Right atrium auricular region (tissue), 2 donors: ENCODE measurements around the gene FANCG. TPM values are rescaled to one million over a fixed set of nuclear protein-coding genes. Genes with fewer than 3 reads are reported as not detected.

Source experiments
- DNase-seq: peaks from one replicate; pipeline ENCODE4 v3.0.0-alpha.2; 2019; ENCODE audit warnings: low spot score
- H3K27ac ChIP-seq, 2 donors: fragments of 200-600 bp; sonication (generic); 1 replicate in 1 of 2; 2 replicates in 1 of 2; pipeline ENCODE4 v1.5.1; 2016 to 2019
- H3K27me3 ChIP-seq, 2 donors: fragments of 200-600 bp; sonication (generic); one replicate each; pipeline versions ENCODE4 v1.5.1 to v1.6.0; 2017 to 2019
- H3K36me3 ChIP-seq: fragments of 200-600 bp; sonication (generic); one replicate; pipeline ENCODE4 v1.5.1; 2016
- H3K4me1 ChIP-seq, 2 donors: fragments of 200-600 bp; sonication (generic); one replicate each; pipeline versions ENCODE4 v1.5.1 to v1.6.0; 2017 to 2019
- H3K4me3 ChIP-seq, 2 donors: fragments of 200-600 bp; sonication (generic); 1 replicate in 1 of 2; 2 replicates in 1 of 2; pipeline ENCODE4 v1.5.1; 2017 to 2019; ENCODE audit warnings: mild to moderate bottlenecking in 1 of 2, moderate library complexity in 1 of 2
- H3K9me3 ChIP-seq, 2 donors: fragments of 200-600 bp; sonication (generic); one replicate each; pipeline ENCODE4 v1.5.1; 2019
- CTCF ChIP-seq, 2 donors: fragments of 200-600 bp; sonication (generic); IDR thresholded peaks; one replicate each; pipeline ENCODE4 v1.5.1; 2019; ENCODE audit warnings: antibody characterized with exemption in 2 of 2
- total RNA-seq, 2 donors: library from RNA; depleted of rRNA; stranded (reverse); fragments of >200 nt; gene quantifications; one replicate each; pipeline ENCODE4 v1.1.0, GENCODE V29; 2016

Gene FANCG
- total RNA-seq, 2 donors from 2014 or later: 0.89 to 1.9 TPM

- Histone ChIP-seq H3K27ac (no peak overlapping the region), H3K4me3 (no peak overlapping the region), H3K9me3 (no peaks in the 10 kb centered on the region), H3K27me3 (no peaks in the 10 kb centered on the region), H3K36me3 (peaks cover 66% of the 10 kb centered on the region), H3K4me1 (peaks cover 0 to 35% of the 10 kb centered on the region in 2 donors)
- no peak for DNase-seq
- no peak for TF ChIP-seq CTCF (IDR thresholded peaks at IDR 0.05)
Measured at GRCh38 chr9:35067056-35067455, 12.7 kb downstream of the FANCG start.

DNA sequence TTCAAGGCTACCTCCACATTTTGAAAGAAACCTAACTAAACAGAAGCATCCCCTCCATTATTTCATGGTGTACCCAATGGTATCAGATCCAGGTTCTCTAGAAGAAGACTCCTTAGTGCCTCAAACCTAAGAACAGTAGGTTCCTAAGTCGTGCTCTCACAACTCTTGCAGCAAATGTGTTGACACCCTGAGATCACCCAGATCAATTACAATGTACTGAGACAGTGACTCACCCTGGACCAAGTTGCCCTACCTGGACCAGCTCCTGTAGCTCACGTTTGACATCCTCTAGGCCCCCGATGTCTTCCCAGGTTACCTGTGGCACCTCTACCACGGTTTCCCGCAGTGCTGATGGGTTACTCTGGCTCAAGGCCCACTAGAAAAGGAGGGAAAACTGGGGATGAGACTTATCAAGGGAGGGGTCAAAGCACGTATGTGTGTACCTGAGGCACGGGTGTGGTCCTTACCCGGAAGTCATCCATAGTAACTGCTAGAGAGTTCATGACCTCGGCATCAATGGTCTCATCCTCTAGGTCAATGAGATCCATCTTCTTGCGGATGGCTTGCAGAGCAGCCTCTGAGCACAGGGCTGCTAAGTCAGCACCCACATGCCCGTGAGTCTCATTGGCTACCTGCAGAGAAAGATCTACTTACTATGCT, 19.1 kb downstream of the FANCG start:
- H3K4me3 ChIP-seq: no peak overlapping the region
- no peak for DNase-seq
- H3K4me1 ChIP-seq: no peaks in the 10 kb centered on the region
- H3K36me3 ChIP-seq: peaks cover 100% of the 10 kb centered on the region
- no peaks in the 10 kb centered on the region for H3K27me3 ChIP-seq
- H3K27ac ChIP-seq: no peak overlapping the region
- no peak for TF ChIP-seq CTCF (IDR thresholded peaks at IDR 0.05)
- H3K9me3 ChIP-seq: no peaks in the 10 kb centered on the region

DNA sequence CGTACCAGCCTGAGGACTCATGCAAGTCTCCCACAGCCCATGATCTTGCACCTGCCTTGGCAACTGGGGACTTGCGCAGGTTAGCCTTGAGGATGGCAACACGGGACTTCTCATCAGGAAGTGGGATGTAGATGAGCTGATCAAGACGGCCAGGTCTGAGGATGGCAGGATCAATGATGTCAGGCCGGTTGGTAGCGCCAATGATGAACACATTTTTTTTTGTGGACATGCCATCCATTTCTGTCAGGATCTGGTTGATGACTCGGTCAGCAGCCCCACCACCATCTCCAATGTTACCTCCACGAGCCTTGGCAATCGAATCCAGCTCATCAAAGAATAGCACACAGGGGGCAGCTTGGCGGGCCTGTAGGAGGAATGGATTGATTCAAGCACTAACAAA, 20.3 kb downstream of the FANCG start:
- Histone ChIP-seq H3K36me3 (peaks cover 94% of the 10 kb centered on the region), H3K4me1 (no peaks in the 10 kb centered on the region), H3K27me3 (no peaks in the 10 kb centered on the region), H3K9me3 (no peaks in the 10 kb centered on the region), H3K27ac (no peak overlapping the region), H3K4me3 (no peak overlapping the region)
- no peak for DNase-seq
- no peak for TF ChIP-seq CTCF (IDR thresholded peaks at IDR 0.05)

- Histone ChIP-seq H3K9me3 (no peaks in the 10 kb centered on the region), H3K27ac (no peak overlapping the region), H3K4me1 (no peaks in the 10 kb centered on the region), H3K4me3 (no peak overlapping the region), H3K27me3 (no peaks in the 10 kb centered on the region), H3K36me3 (peaks cover 75% of the 10 kb centered on the region)
- no peak for DNase-seq
- TF ChIP-seq CTCF (IDR thresholded peaks at IDR 0.05): no peak
Measured at GRCh38 chr9:35057271-35057620, 22.5 kb downstream of the FANCG start.

DNA sequence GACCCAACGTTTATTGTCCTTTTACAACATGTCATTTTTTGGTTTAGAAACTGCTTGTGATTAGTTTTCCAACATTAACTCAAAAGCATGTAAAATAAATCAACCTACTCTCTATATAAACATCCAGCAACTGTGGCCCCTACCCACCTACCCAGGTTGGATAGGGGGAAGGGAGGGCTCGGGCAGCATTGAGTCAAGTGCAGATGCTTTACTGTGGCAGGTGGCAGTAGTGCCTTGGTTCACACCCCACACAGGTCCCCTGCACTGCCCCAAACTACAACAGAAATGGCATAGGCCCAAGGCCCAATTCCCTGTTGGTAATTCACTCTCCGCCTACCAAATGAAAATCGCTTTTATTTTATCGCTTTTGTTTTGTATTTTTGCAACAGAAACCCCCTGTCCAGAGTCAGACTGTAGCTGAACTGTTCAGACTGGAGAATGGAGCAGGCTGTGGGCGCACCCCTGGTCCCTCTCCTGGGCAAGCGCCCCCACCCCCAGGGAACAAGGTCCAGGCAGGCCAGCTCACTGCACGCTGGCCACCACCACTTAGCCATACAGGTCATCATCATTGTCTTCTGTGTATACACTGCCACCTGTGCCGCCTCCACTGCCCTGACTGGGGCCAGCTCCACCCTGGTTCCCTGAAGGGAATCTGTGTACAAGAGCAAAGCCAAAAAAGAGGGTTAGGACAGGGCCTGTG, 23.0 kb downstream of the FANCG start:
- no peak overlapping the region for H3K4me3 ChIP-seq
- no peaks in the 10 kb centered on the region for H3K9me3 ChIP-seq
- no peak for TF ChIP-seq CTCF (IDR thresholded peaks at IDR 0.05)
- H3K27ac ChIP-seq: no peak overlapping the region
- H3K4me1 ChIP-seq: no peaks in the 10 kb centered on the region
- no peak for DNase-seq
- H3K36me3 ChIP-seq: peaks cover 73% of the 10 kb centered on the region
- H3K27me3 ChIP-seq: no peaks in the 10 kb centered on the region
